Measurements from ENCODE around the gene ADARB2. TPM values are rescaled to one million over a fixed set of nuclear protein-coding genes. Genes with fewer than 3 reads are reported as not detected.

The ADARB2 gene
- polyA plus RNA-seq, 3 donors = not detected

- H3K4me1 Mint-ChIP-seq = no peaks in the 10 kb centered on the region
- H2AFZ ChIP-seq (ENCODE audit: insufficient read depth, low read depth, low read length, poor library complexity, severe bottlenecking) = no peak overlapping the region
- no peak overlapping the region for H3K27ac ChIP-seq (ENCODE audit: low read depth in 1 of 2, low read length in 2 of 2)
- no peaks in the 10 kb centered on the region for H3K27me3 ChIP-seq (ENCODE audit: control insufficient read depth in 2 of 2, insufficient read depth in 2 of 2, low read length in 2 of 2)
- intact Hi-C loops (cut with micrococcal nuclease) = no loop called here
- no peak overlapping the region for H3K4me2 ChIP-seq (replicated peaks; ENCODE audit: extremely low read depth, low read length, poor library complexity, severe bottlenecking)
- WGBS (ENCODE audit: insufficient coverage) = no CpG with 5 or more reads among the region's 3 CpGs
- H3K9me3 ChIP-seq (replicated peaks in 1 of 2; ENCODE audit: control insufficient read depth in 1 of 2, insufficient read depth in 1 of 2, low read length in 2 of 2) = no peaks in the 10 kb centered on the region
- no peak overlapping the region for H3K4me3 ChIP-seq (replicated peaks in 1 of 3; ENCODE audit: low read depth in 2 of 3, low read length in 3 of 3)
- no peak overlapping the region for H3K4me3 Mint-ChIP-seq
- H3K79me2 ChIP-seq (ENCODE audit: insufficient read depth, low read length) = no peaks in the 10 kb centered on the region
- H3K36me3 ChIP-seq (replicated peaks in 1 of 2; ENCODE audit: control insufficient read depth in 1 of 2, insufficient read depth in 2 of 2, low read length in 2 of 2) = no peaks in the 10 kb centered on the region
- peaks cover 4 to 11% (median 10%) of the 10 kb centered on the region in 3 donors for H3K27me3 Mint-ChIP-seq (ENCODE audit: low read depth in 3 of 3)
- H3K9me3 Mint-ChIP-seq = peaks cover 0 to 2% (median 0%) of the 10 kb centered on the region in 7 donors
- TF ChIP-seq CTCF (IDR thresholded peaks at IDR 0.05) = no peak
- no peak overlapping the region for H3K27ac Mint-ChIP-seq
- H4K20me1 ChIP-seq (ENCODE audit: insufficient read depth, low read length) = no peaks in the 10 kb centered on the region
- H3K4me1 ChIP-seq (ENCODE audit: control insufficient read depth in 1 of 2, insufficient read depth in 2 of 2, low read length in 2 of 2) = no peaks in the 10 kb centered on the region
- no peak overlapping the region for H3K9ac ChIP-seq (ENCODE audit: insufficient read depth, low read length, poor library complexity, severe bottlenecking)
- H3K36me3 Mint-ChIP-seq = no peaks in the 10 kb centered on the region
- DNase-seq = no peak
Measured at GRCh38 chr10:1655367-1655766, 82.0 kb downstream of the ADARB2 start.

- DNase-seq = no peak
- H3K79me2 ChIP-seq (ENCODE audit: insufficient read depth, low read length) = no peaks in the 10 kb centered on the region
- H3K9ac ChIP-seq (ENCODE audit: insufficient read depth, low read length, poor library complexity, severe bottlenecking) = no peak overlapping the region
- H3K4me3 Mint-ChIP-seq = no peak overlapping the region
- no peaks in the 10 kb centered on the region for H3K4me1 ChIP-seq (ENCODE audit: control insufficient read depth in 1 of 2, insufficient read depth in 2 of 2, low read length in 2 of 2)
- no peaks in the 10 kb centered on the region for H4K20me1 ChIP-seq (ENCODE audit: insufficient read depth, low read length)
- 75% methylated on average over 8 of the region's 9 CpGs for WGBS (ENCODE audit: insufficient coverage)
- H3K4me1 Mint-ChIP-seq = no peaks in the 10 kb centered on the region
- H3K27ac Mint-ChIP-seq = no peak overlapping the region
- H2AFZ ChIP-seq (ENCODE audit: insufficient read depth, low read depth, low read length, poor library complexity, severe bottlenecking) = no peak overlapping the region
- no peak overlapping the region for H3K27ac ChIP-seq (ENCODE audit: low read depth in 1 of 2, low read length in 2 of 2)
- no peaks in the 10 kb centered on the region for H3K36me3 ChIP-seq (replicated peaks in 1 of 2; ENCODE audit: control insufficient read depth in 1 of 2, insufficient read depth in 2 of 2, low read length in 2 of 2)
- H3K27me3 Mint-ChIP-seq (ENCODE audit: low read depth in 3 of 3) = peaks cover 4 to 11% (median 10%) of the 10 kb centered on the region in 3 donors
- H3K4me3 ChIP-seq (replicated peaks in 1 of 3; ENCODE audit: low read depth in 2 of 3, low read length in 3 of 3) = no peak overlapping the region
- H3K9me3 ChIP-seq (replicated peaks in 1 of 2; ENCODE audit: control insufficient read depth in 1 of 2, insufficient read depth in 1 of 2, low read length in 2 of 2) = no peaks in the 10 kb centered on the region
- intact Hi-C loops (cut with micrococcal nuclease) = no loop called here
- H3K36me3 Mint-ChIP-seq = no peaks in the 10 kb centered on the region
- H3K27me3 ChIP-seq (ENCODE audit: control insufficient read depth in 2 of 2, insufficient read depth in 2 of 2, low read length in 2 of 2) = no peaks in the 10 kb centered on the region
- H3K4me2 ChIP-seq (replicated peaks; ENCODE audit: extremely low read depth, low read length, poor library complexity, severe bottlenecking) = no peak overlapping the region
- TF ChIP-seq CTCF (IDR thresholded peaks at IDR 0.05) = no peak
- H3K9me3 Mint-ChIP-seq = peaks cover 0 to 2% (median 0%) of the 10 kb centered on the region in 7 donors
Measured at GRCh38 chr10:1654811-1655356, 82.4 kb downstream of the ADARB2 start.
